Measurements from ENCODE around the gene BCKDHA. TPM values are rescaled to one million over a fixed set of nuclear protein-coding genes. Genes with fewer than 3 reads are reported as not detected.
A peak's percentile ranks its signal among the peaks of the same experiment; 100 is the strongest.

Gene BCKDHA
- total and polyA plus RNA-seq, 9 of the 15 experiments (the other 6 are each of a cell fraction or from before 2014, with no cell fraction given), result 4.5 to 52.5 (median 14.1) TPM

DNA sequence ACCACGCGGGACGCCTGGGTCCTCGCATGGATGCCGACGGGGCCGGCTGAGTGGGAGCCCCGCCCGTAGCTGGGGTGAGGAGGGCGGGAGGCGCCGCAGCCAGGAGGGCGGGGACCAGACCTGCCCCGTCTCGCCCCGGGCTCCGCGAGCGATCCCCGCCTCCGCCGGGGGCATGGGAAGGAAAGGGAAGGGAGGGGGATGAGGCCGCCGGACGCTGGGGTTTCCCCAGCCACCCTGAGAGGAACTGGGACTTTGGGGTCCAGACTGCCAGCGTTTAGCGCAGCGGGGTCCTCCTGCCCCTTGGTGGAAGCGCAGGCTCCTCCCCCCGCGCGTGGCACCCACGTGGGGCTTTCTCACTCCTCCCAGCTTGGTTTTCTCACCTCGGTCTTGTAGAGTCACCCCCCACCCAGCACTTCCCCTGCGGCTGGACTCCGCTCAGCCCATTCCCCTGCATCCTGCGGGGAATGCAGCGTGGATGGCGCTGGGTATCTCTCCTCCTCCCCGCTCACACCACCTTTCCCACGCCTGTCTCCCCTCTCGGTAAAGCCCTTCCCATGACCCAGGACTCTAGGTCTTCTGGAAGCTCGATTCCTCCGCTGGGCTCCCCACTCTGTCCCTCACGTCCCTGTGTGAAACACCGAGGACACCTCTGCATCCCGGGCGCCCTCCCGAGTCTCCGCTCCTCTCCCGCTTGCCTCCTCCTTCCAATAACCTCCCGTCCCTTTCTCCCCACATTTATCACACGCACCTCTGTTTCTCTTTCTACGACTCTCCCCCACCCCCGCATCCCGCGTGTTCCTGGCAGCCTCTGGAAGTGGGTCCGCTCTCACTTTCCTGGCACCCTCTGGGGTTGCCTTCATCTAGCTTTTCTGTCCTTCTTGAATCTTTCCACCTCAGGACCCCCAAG is 46.0 kb upstream of the BCKDHA start (continued):
- TF ChIP-seq NR3C1 (CRISPR knock-in tag; IDR thresholded peaks at IDR 0.05) (no peak), MXD1 (CRISPR knock-in tag; IDR thresholded peaks at IDR 0.05; ENCODE audit: borderline replicate concordance, poor library complexity, severe bottlenecking) (peak; percentile 41), ZBTB17 (CRISPR knock-in tag; IDR thresholded peaks at IDR 0.05) (no peak), ZBTB11 (CRISPR knock-in tag; IDR thresholded peaks at IDR 0.05) (no peak), ZNF592 (IDR thresholded peaks at IDR 0.05) (no peak), ZBTB2 (IDR thresholded peaks at IDR 0.05) (no peak), KLF6 (CRISPR knock-in tag; IDR thresholded peaks at IDR 0.05; ENCODE audit: borderline replicate concordance) (no peak), ILK (tag; IDR thresholded peaks at IDR 0.05; ENCODE audit: borderline replicate concordance, low read depth) (no peak), POLR3A (IDR thresholded peaks at IDR 0.05; ENCODE audit: borderline replicate concordance, extremely low read depth, insufficient read depth, insufficient read length) (no peak), SPI1 (IDR thresholded peaks at IDR 0.05; ENCODE audit: borderline replicate concordance, low read depth, low read length) (peak; percentile 32; the same call in 1 of the 2 replicates), CBFB (CRISPR knock-in tag; IDR thresholded peaks at IDR 0.05) (no peak), ZNF696 (CRISPR knock-in tag; conservative IDR thresholded peaks at IDR 0.05) (no peak), NUFIP1 (IDR thresholded peaks at IDR 0.05; ENCODE audit: partially characterized antibody) (no peak)
- TF ChIP-seq, protein P1, sequence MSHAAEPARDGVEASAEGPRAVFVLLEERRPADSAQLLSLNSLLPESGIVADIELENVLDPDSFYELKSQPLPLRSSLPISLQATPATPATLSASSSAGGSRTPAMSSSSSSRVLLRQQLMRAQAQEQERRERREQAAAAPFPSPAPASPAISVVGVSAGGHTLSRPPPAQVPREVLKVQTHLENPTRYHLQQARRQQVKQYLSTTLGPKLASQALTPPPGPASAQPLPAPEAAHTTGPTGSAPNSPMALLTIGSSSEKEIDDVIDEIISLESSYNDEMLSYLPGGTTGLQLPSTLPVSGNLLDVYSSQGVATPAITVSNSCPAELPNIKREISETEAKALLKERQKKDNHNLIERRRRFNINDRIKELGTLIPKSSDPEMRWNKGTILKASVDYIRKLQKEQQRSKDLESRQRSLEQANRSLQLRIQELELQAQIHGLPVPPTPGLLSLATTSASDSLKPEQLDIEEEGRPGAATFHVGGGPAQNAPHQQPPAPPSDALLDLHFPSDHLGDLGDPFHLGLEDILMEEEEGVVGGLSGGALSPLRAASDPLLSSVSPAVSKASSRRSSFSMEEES (CRISPR knock-in tag; IDR thresholded peaks at IDR 0.05), result no peak

Data from K562 (cell line).